ENCODE data around the gene SOAT2. TPM values are rescaled to one million over a fixed set of nuclear protein-coding genes. Genes with fewer than 3 reads are reported as not detected.
A peak's percentile ranks its signal among the peaks of the same experiment; 100 is the strongest.

The SOAT2 gene
- total RNA-seq, 1 donor from 2014 or later = 0.98 TPM

DNA sequence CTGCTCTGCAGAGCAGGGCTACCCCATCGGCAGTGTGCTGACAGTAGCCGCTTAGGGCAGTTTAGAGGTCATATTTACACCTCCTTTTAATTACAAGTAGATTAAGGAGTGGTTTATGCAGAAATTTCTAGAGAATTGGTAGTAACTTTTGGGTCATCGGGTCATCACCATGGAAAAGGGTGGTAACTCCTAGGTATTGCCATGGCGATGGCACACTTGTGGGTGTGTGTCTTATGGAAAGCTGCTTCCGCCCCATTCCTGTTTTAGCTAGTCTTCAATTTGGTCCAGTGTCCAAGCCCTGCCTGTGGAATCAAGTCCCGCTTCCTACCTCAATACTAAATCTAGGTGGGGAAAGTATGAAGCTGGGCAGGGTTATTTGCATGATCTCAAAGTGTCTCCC, 47.8 kb downstream of the SOAT2 start:
- Mint-ChIP-seq H3K27me3 (no peaks in the 10 kb centered on the region), H3K36me3 (ENCODE audit: insufficient read depth) (no peaks in the 10 kb centered on the region), H3K9me3 (ENCODE audit: low read depth) (no peaks in the 10 kb centered on the region), H3K27ac (no peak overlapping the region), H3K4me1 (ENCODE audit: low read depth) (peaks cover 2% of the 10 kb centered on the region), H3K4me3 (ENCODE audit: low read depth) (no peak overlapping the region)
- TF ChIP-seq, protein P1, sequence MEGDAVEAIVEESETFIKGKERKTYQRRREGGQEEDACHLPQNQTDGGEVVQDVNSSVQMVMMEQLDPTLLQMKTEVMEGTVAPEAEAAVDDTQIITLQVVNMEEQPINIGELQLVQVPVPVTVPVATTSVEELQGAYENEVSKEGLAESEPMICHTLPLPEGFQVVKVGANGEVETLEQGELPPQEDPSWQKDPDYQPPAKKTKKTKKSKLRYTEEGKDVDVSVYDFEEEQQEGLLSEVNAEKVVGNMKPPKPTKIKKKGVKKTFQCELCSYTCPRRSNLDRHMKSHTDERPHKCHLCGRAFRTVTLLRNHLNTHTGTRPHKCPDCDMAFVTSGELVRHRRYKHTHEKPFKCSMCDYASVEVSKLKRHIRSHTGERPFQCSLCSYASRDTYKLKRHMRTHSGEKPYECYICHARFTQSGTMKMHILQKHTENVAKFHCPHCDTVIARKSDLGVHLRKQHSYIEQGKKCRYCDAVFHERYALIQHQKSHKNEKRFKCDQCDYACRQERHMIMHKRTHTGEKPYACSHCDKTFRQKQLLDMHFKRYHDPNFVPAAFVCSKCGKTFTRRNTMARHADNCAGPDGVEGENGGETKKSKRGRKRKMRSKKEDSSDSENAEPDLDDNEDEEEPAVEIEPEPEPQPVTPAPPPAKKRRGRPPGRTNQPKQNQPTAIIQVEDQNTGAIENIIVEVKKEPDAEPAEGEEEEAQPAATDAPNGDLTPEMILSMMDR (IDR thresholded peaks at IDR 0.05; ENCODE audit: unreplicated experiment) = no peak
- no peak for DNase-seq (ENCODE audit: low spot score, unreplicated experiment)

DNA sequence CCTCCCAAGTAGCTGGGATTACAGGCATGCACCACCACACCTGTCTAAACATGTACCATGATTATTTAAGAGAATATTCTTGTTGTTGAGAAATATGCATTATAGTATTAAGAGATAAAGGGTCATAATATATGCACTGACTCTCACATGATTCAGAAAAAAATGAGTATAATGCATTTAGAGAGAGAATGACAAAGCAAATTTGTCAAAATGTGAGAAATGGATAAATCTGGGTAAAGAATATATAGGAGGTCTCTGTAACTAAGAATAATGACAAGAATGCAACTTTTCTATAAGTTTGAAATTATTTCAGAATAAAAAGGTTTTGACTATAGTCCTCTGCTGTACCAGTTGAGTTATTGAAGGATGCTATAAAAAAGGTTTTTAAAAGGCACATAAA, 49.1 kb downstream of the SOAT2 start:
- peaks cover 2% of the 10 kb centered on the region for H3K4me1 Mint-ChIP-seq (ENCODE audit: low read depth)
- DNase-seq (ENCODE audit: low spot score, unreplicated experiment) = no peak
- TF ChIP-seq, protein P1 (IDR thresholded peaks at IDR 0.05; ENCODE audit: unreplicated experiment) = no peak
- no peaks in the 10 kb centered on the region for H3K36me3 Mint-ChIP-seq (ENCODE audit: insufficient read depth)
- H3K9me3 Mint-ChIP-seq (ENCODE audit: low read depth) = no peaks in the 10 kb centered on the region
- no peak overlapping the region for H3K27ac Mint-ChIP-seq
- H3K4me3 Mint-ChIP-seq (ENCODE audit: low read depth) = no peak overlapping the region
- H3K27me3 Mint-ChIP-seq = no peaks in the 10 kb centered on the region

DNA sequence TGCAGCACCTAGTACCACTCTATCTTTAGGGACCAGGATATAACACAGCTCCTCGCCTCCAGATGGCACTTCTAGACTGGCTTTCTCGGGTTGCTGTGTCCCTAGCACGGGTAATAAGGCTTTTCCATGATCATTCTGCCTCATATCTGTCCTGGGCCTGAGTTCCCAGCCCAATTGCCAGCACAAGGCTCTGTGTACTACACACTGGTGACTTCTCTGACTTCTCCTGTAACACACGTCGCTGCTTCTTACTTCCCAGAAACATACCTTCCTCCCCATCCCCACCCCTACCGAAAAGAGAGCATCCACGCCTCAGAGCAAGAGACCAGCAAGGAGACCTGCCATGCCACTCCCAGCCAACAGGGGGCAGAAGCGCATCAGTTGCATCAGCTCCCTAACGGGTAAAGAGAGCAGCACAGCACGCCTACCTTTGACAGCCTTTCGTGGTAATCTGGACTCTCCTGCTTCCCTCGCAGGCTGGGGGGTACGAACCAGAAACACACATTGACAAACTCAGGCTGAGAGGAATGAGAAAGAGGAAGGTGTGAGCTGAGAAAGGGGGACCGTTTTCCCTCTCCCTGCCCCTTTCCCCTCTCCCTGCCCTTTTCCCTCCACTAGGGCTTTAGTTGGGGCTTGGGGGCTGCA, 56.0 kb downstream of the SOAT2 start:
- Mint-ChIP-seq H3K36me3 (ENCODE audit: insufficient read depth) (no peaks in the 10 kb centered on the region), H3K4me1 (ENCODE audit: low read depth) (no peaks in the 10 kb centered on the region), H3K9me3 (ENCODE audit: low read depth) (no peaks in the 10 kb centered on the region), H3K27me3 (no peaks in the 10 kb centered on the region), H3K4me3 (ENCODE audit: low read depth) (no peak overlapping the region), H3K27ac (no peak overlapping the region)
- peak; percentile 73 for DNase-seq (ENCODE audit: low spot score, unreplicated experiment)
- TF ChIP-seq, protein P1 (IDR thresholded peaks at IDR 0.05; ENCODE audit: unreplicated experiment) = peak; percentile 94

DNA sequence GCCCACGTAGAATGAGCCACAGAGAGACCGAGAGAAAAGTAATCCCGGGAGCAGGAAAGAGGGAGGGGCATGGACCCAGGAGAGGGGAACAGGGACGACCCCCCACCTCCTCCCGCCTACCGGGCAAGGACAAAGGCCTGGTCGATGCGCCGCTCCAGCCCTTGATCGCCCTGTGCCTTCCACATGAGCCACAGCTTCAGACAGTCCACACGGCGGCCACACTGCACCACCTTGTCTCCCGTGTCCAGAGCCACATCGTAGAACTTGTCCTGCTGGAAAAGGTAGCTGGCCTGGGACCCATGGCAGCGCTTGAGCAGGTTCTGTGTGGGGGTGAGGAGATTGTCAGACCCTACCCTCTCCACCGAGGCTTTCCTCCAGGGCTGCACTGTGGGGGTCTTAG, 56.7 kb downstream of the SOAT2 start:
- no peaks in the 10 kb centered on the region for H3K4me1 Mint-ChIP-seq (ENCODE audit: low read depth)
- no peaks in the 10 kb centered on the region for H3K9me3 Mint-ChIP-seq (ENCODE audit: low read depth)
- DNase-seq (ENCODE audit: low spot score, unreplicated experiment) = no peak
- no peak overlapping the region for H3K27ac Mint-ChIP-seq
- H3K27me3 Mint-ChIP-seq = no peaks in the 10 kb centered on the region
- H3K36me3 Mint-ChIP-seq (ENCODE audit: insufficient read depth) = peaks cover 2% of the 10 kb centered on the region
- TF ChIP-seq, protein P1 (IDR thresholded peaks at IDR 0.05; ENCODE audit: unreplicated experiment) = no peak
- H3K4me3 Mint-ChIP-seq (ENCODE audit: low read depth) = no peak overlapping the region

DNA sequence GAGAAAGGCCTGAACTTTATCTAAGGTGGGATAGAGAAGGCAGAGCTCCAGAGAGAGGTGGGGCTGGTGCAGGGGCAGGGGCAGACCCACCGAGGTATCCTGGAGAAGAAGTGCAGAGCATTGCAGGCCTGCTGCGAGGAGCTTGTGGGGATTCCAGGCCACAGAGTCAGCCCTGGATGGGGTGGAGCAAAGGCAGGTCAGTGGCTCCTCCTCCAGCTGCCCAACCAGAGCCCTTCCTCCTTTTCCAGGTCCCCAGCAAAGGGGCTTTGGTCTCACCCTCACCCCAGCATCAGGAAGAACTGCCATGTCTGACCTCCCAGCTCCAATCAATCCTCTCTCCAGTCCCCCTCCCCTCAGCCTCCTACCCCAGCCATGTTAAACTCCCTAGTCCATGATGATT, 57.4 kb downstream of the SOAT2 start:
- Mint-ChIP-seq H3K36me3 (ENCODE audit: insufficient read depth) (peaks cover 2% of the 10 kb centered on the region), H3K27me3 (no peaks in the 10 kb centered on the region), H3K4me3 (ENCODE audit: low read depth) (no peak overlapping the region), H3K27ac (no peak overlapping the region), H3K9me3 (ENCODE audit: low read depth) (no peaks in the 10 kb centered on the region), H3K4me1 (ENCODE audit: low read depth) (no peaks in the 10 kb centered on the region)
- DNase-seq (ENCODE audit: low spot score, unreplicated experiment) = no peak
- TF ChIP-seq, protein P1 (IDR thresholded peaks at IDR 0.05; ENCODE audit: unreplicated experiment) = no peak

All from progenitor cell of endocrine pancreas (in vitro differentiated cells).